GM23338 (cell line): Measurements from ENCODE around the gene EIF3A.

ENCODE experiments used
- EZH2 ChIP-seq: fragments of 200-600 bp; sonication (generic); IDR thresholded peaks from one replicate; pipeline ENCODE4 v1.8.0; 2017; ENCODE audit warnings: antibody characterized with exemption, mild to moderate bottlenecking, low read depth; ENCODE audit not compliant: unreplicated experiment
- ZNF331 ChIP-seq: fragments of 250-450 bp; sonication (Bioruptor Pico); IDR thresholded peaks from 2 replicates; pipeline ENCODE4 v1.5.0; 2020; ENCODE audit warnings: low read depth, mild to moderate bottlenecking, moderate library complexity
- TF ChIP-seq, protein P1 (sequence below), 2 experiments: fragments of 200-600 bp in 1 of 2; sonication (generic) in 1 of 2; conservative IDR thresholded peaks; 2 replicates each; pipeline versions ENCODE4 v1.5.1 to v1.6.1; 2016 to 2017; ENCODE audit warnings: antibody characterized with exemption in 2 of 2, low read depth in 2 of 2, mild to moderate bottlenecking in 2 of 2, moderate library complexity in 1 of 2

DNA sequence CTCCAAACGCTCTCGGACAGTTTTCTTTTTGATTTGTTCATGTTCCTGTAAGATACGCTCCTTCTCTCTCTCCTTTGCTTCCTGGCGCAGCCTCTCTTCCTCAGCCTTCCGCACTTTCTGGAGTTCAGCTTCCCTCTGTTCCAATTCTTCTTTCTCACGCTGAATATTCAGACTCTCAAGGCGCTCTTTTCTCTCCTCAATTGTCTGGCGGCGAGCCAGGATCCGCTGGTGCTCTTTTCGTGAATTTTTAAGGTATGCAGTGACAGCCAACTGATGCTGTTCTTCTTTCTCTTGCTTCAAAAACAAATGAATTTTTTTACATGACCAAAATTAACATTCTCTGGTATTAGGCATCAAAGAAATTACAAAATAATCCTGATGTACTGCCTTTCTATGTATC is 22.6 kb downstream of the EIF3A start:
- TF ChIP-seq, protein P1, sequence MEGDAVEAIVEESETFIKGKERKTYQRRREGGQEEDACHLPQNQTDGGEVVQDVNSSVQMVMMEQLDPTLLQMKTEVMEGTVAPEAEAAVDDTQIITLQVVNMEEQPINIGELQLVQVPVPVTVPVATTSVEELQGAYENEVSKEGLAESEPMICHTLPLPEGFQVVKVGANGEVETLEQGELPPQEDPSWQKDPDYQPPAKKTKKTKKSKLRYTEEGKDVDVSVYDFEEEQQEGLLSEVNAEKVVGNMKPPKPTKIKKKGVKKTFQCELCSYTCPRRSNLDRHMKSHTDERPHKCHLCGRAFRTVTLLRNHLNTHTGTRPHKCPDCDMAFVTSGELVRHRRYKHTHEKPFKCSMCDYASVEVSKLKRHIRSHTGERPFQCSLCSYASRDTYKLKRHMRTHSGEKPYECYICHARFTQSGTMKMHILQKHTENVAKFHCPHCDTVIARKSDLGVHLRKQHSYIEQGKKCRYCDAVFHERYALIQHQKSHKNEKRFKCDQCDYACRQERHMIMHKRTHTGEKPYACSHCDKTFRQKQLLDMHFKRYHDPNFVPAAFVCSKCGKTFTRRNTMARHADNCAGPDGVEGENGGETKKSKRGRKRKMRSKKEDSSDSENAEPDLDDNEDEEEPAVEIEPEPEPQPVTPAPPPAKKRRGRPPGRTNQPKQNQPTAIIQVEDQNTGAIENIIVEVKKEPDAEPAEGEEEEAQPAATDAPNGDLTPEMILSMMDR (conservative IDR thresholded peaks at IDR 0.05; ENCODE audit: low read depth in 2 of 2) = no peak
- TF ChIP-seq EZH2 (no peak), ZNF331 (CRISPR knock-in tag) (no peak)
